Inflammatory macrophage treated with lipopolysaccharide for 1 hour (primary cell): Measurements from ENCODE around the gene OR8J1.
"Not testable (repeated sequence)": the region's sequence is repeated elsewhere in the genome, so short reads cannot be mapped to it uniquely, and the experiment has no call there.

Source experiments
- DNase-seq, 2 donors: peaks; one replicate each; pipeline ENCODE4 v3.0.0-alpha.2; 2020 to 2022

OR8J1 gene, protein sequence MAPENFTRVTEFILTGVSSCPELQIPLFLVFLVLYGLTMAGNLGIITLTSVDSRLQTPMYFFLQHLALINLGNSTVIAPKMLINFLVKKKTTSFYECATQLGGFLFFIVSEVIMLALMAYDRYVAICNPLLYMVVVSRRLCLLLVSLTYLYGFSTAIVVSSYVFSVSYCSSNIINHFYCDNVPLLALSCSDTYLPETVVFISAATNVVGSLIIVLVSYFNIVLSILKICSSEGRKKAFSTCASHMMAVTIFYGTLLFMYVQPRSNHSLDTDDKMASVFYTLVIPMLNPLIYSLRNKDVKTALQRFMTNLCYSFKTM

DNA sequence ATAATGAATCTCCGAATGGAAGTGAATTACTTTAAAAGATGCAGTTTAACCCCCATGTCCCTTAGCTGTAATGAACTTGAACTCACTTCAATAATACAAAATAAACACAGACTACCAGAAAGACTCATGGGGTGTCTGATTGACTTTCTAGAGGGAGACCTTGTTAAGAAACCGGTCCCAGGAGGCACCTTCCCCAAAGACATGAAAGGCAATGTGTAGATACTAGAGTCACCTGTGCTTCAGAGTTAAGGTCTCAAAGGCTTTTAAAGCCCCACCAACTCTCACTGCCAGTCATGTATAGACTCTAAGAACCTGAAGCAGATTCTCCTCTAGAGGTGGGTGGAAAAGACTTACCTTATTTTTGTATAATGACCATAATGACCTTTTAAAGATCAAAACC, at the start of gene OR8J1:
Gene OR8J1, plus strand, starts transcription at position 301 of the 400 bp plus-strand sequence. CDS start 5,956 bp downstream, outside the sequence.
- DNase-seq, result no peak

DNA sequence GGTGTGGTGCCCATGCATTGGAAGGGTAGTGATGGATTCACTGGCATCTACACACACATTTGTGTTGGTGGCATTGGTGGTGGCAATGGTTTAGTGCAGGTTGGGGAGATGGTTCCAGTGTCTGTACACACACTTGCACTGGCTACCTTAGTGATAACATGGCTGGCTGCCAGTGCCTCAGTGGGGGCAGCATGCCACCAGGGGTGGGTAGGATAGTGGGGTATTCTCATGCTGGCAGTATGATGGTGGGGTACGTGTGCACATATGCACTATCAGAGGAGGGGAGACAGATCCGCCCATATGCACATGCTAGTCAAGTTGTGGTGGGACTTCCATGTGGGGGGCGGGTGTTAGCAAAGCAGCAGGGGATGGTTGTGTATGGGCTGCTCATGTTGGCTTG, 46.3 kb upstream of the OR8J1 start:
- no peak for DNase-seq

DNA sequence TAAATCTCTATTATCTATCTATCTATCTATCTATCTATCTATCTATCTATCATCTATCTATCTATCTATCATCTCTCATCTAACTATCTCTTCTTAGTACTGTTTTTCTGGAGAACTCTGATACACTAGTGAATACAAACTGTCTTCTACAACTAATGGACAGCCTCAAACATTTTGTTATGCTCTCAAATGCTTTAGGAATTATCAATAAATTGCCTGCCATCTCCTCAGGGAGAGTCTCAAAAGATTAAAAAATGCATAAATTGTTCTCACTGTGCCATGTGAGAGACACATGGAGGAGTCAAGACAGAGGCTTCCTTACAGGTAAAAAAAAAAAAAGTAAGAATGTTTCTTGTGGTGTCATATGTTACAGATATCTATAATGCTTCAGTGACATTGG, 39.2 kb upstream of the OR8J1 start, which contains the start of gene OR8K3:
Gene OR8K3, plus strand, starts transcription at position 301 of the 400 bp plus-strand sequence. CDS start 3,163 bp downstream, outside the sequence.
- no peak for DNase-seq

GRCh38 chr11:56331861-56332491, 22.1 kb upstream of the OR8J1 start:
- DNase-seq, result no peak

DNA sequence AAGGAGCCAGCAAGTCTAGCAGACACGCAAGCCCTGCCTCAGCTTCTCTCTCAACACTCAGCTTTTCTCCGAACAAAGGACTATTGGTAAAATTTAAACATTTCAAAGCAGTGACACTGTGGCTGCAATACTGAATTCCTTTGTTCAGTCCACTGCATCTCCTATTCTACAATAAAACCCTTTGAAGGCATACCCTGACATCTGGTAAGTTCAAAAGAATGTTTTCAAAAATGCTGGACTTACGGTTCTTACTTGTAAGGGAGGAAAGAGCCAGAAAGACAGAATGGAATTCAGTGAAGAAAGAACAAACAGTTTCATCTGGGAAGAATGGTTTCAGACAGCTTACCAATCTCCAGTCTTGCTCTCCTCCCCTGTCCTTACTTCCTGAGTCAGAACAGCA, 20.9 kb upstream of the OR8J1 start:
- DNase-seq, result no peak

GRCh38 chr11:56340289-56340688, 13.8 kb upstream of the OR8J1 start:
- no peak for DNase-seq

- DNase-seq, result no peak
Observed at GRCh38 chr11:56345739-56346138, 8.4 kb upstream of the OR8J1 start, which contains the start of gene OR8K1. Gene OR8K1, plus strand, starts transcription at chr11:56346039. Its CDS starts 0 bp downstream, at chr11:56346039.

DNA sequence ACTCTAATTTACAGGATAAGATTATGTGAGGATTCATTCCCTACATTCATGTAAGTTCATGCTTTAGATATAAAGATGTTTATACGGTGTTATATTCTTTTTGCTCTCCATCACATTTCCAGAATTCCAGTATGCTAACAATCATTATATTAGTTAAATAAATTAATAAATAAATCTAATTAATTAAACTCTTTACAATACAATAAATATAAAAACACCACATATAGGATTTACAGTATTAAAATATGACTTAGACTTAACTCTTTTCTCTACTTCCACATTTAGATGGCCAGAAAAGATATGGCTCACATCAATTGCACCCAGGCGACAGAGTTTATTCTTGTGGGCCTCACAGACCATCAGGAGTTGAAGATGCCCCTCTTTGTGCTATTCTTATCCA, 21.2 kb downstream of the OR8J1 start, which contains the start of gene OR8U1:
Gene OR8U1, plus strand, starts transcription at position 301 of the 400 bp plus-strand sequence. Its CDS starts 0 bp downstream, at position 301.
- no peak for DNase-seq

DNA sequence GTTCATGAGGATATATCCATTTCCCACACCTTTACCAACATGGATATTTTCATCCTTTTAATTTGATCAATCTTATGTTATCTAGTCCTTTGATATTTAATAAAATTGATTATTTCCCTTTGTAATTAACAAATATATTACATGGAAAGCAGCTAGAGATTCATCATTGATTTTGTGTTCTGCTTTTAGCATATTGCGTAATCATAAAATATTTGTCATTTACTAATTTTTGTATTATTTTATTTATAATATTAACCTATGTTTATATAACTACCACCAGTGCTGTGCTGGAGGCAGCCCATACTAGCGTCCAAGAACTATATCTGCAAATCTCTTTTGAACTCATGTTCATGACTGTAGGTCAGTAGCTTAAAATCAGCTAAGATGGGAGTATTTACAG, 26.0 kb downstream of the OR8J1 start:
- no peak for DNase-seq

DNA sequence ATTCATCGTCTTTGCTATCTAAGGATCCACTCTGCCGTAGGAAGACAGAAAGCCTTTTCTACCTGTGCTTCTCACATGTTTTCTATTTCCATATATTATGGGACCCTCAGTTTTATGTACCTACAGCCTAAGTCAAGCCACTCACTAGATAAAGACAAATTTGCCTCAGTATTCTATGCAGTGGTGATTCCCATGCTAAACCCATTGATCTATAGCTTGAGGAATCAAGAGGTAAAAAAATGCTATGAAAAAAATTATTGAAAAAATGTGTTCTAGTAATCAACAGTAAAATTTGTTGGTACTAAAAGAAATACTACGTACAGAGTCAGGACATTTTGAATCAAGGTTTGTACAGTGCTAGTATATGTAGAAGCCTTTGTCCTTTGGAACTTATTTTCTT, 40.3 kb downstream of the OR8J1 start:
- DNase-seq, result no peak

GRCh38 chr11:56396047-56396446, 42.0 kb downstream of the OR8J1 start:
- DNase-seq, result no peak

DNA sequence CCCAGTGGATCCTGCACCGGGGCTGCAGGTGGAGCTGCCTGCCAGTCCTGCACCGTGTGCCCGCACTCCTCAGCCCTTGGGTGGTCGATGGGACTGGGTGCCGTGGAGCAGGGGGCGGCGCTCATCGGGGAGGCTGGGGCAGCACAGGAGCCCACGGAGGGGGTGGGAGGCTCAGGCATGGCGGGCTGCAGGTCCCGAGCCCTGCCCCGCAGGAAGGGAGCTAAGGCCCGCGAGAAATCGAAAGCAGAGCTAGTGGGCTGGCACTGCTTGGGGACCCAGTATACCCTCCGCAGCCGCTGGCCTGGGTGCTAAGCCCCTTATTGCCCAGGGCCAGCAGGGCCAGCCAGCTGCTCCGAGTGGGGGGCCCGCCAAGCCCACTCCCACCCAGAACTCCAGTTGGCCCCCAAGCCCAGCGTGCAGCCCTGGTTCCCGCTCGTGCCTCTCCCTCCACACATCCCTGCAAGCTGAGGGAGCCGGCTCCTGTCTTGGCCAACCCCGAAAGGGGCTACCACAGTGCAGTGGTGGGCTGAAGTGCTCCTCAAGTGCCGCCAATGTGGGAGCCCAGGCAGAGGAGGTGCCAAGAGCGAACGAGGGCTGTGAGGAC, 47.9 kb downstream of the OR8J1 start:
- DNase-seq, result not testable (repeated sequence)

GRCh38 chr11:56404393-56404792, 50.3 kb downstream of the OR8J1 start:
- DNase-seq, result no peak

GRCh38 chr11:56410801-56411200, 56.7 kb downstream of the OR8J1 start:
- DNase-seq, result no peak
